ENCODE results near the gene RINL. TPM values are rescaled to one million over a fixed set of nuclear protein-coding genes. Genes with fewer than 3 reads are reported as not detected.

Gene RINL
- total and polyA plus RNA-seq, 9 donors, result 1.1 to 4.7 (median 2.6) TPM

DNA sequence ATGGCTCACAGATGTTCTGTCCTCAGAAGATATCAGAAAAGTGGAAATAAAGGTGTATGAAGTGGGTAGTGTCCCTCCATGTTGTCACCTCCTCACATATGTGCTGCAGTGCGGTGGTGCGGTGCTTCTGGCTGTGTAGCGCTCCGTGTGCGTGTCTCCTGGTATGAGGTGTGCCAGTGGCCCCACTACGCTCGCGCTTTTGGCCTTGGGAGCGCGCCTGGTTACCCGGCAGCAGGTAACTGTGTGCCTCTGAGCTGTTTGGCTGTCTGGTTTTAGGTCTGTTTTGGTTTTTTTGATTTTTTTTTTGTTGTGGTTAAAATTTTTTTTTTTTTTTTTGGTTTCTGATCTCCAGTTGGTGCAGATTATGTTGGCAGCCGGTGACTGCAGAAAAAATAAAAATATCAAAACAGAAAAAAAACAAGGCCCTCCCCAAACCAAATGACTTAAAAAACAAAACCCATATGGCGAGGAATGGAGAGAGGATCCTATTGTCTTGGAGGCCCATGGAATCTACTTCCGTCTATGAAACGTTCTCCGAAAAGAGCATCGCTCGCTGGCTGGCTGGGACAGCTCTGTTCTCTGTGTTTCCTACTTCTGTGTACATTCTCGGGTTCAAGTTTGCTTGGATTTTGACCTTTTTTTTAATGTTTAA is 36.2 kb downstream of the RINL start:
- Histone ChIP-seq H3K27ac (no peak overlapping the region), H3K4me3 (no peak overlapping the region), H3K4me1 (ENCODE audit: insufficient read depth) (no peaks in the 10 kb centered on the region), H3K36me3 (no peaks in the 10 kb centered on the region), H3K27me3 (no peaks in the 10 kb centered on the region), H3K9me3 (no peaks in the 10 kb centered on the region)
- no peak for DNase-seq
- TF ChIP-seq, protein P1, sequence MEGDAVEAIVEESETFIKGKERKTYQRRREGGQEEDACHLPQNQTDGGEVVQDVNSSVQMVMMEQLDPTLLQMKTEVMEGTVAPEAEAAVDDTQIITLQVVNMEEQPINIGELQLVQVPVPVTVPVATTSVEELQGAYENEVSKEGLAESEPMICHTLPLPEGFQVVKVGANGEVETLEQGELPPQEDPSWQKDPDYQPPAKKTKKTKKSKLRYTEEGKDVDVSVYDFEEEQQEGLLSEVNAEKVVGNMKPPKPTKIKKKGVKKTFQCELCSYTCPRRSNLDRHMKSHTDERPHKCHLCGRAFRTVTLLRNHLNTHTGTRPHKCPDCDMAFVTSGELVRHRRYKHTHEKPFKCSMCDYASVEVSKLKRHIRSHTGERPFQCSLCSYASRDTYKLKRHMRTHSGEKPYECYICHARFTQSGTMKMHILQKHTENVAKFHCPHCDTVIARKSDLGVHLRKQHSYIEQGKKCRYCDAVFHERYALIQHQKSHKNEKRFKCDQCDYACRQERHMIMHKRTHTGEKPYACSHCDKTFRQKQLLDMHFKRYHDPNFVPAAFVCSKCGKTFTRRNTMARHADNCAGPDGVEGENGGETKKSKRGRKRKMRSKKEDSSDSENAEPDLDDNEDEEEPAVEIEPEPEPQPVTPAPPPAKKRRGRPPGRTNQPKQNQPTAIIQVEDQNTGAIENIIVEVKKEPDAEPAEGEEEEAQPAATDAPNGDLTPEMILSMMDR (IDR thresholded peaks at IDR 0.05), result no peak
- no peak for TF ChIP-seq POLR2A (IDR thresholded peaks at IDR 0.05)
- TF ChIP-seq EP300 (IDR thresholded peaks at IDR 0.05), result no peak
- intact Hi-C loops (cut with DNase I), result loop anchor here in 1 of 4 donors (10.0 kb wide), 1 partner anchor 197 kb away; the partner anchor contains the start of gene ACTN4
- 79 to 89% (median 84%) methylated on average over 19 of the region's 19 CpGs for WGBS, 3 donors

DNA sequence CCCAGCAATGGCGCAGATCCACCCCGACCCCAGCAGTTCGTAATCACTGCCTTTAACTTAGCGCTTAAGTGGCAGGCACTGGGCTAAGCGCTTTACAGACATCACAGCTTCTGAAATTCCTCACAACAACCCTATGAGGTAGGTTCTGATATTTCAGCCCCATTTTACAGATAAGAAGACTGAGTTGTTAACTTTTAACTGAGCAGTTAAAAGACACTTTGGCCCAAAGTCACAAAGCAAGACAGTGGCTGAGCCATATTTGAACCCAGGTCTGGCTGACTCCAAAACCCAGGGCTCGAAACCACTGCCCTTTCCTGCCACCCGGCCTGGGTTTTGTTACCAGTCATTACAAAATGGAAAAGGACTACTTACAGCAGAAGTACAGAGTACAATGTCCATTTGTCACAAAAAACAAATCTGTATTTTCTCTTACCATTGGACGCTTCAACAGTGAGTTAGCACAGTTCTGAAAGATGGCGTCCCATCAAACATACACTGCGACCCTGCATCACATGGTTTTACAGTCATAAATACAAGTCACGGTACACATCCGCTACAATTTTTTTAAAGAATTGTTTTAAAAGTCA is 36.8 kb downstream of the RINL start:
- H3K27me3 ChIP-seq, result no peaks in the 10 kb centered on the region
- no peak overlapping the region for H3K27ac ChIP-seq
- no peak for DNase-seq
- 83 to 87% (median 85%) methylated on average over 12 of the region's 12 CpGs for WGBS, 3 donors
- no peak overlapping the region for H3K4me3 ChIP-seq
- no peak for TF ChIP-seq EP300 (IDR thresholded peaks at IDR 0.05)
- TF ChIP-seq, protein P1 (IDR thresholded peaks at IDR 0.05), result no peak
- TF ChIP-seq POLR2A (IDR thresholded peaks at IDR 0.05), result no peak
- no peaks in the 10 kb centered on the region for H3K36me3 ChIP-seq
- intact Hi-C loops (cut with DNase I), result loop anchor here in 1 of 4 donors (10.0 kb wide), 1 partner anchor 196 kb away; the partner anchor contains the start of gene ACTN4
- H3K4me1 ChIP-seq (ENCODE audit: insufficient read depth), result no peaks in the 10 kb centered on the region
- H3K9me3 ChIP-seq, result no peaks in the 10 kb centered on the region

DNA sequence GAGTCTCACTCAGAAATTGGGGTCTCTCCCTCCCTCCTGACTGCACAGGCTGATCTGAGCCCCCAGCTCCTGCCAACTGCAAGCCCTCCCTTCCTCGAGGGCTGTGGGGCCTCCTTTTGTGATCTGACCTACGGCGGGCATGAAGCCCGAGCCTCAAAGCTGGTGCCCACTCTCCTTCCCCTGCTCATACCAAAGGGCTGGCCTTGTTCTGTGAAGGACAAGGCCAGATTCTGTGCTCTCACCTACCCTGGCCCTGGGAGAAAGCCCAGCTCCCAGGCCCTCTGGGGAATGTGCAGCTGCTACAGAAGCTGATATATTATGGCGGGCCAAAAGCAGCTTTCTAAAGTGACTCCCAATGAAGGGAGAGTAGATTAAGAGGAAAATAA is 37.5 kb downstream of the RINL start:
- H3K4me1 ChIP-seq (ENCODE audit: insufficient read depth), result no peaks in the 10 kb centered on the region
- no peaks in the 10 kb centered on the region for H3K27me3 ChIP-seq
- H3K36me3 ChIP-seq, result no peaks in the 10 kb centered on the region
- H3K4me3 ChIP-seq, result no peak overlapping the region
- no peak overlapping the region for H3K27ac ChIP-seq
- 70 to 83% (median 80%) methylated on average over 5 of the region's 5 CpGs for WGBS, 3 donors
- TF ChIP-seq, protein P1 (IDR thresholded peaks at IDR 0.05), result no peak
- TF ChIP-seq POLR2A (IDR thresholded peaks at IDR 0.05) (no peak), EP300 (IDR thresholded peaks at IDR 0.05) (no peak)
- peak in 1 of 5 donors; percentile 9 for DNase-seq
- intact Hi-C loops (cut with DNase I), result loop anchor here in 1 of 4 donors (10.0 kb wide), 1 partner anchor 196 kb away; the partner anchor contains the start of gene ACTN4
- H3K9me3 ChIP-seq, result no peaks in the 10 kb centered on the region

DNA sequence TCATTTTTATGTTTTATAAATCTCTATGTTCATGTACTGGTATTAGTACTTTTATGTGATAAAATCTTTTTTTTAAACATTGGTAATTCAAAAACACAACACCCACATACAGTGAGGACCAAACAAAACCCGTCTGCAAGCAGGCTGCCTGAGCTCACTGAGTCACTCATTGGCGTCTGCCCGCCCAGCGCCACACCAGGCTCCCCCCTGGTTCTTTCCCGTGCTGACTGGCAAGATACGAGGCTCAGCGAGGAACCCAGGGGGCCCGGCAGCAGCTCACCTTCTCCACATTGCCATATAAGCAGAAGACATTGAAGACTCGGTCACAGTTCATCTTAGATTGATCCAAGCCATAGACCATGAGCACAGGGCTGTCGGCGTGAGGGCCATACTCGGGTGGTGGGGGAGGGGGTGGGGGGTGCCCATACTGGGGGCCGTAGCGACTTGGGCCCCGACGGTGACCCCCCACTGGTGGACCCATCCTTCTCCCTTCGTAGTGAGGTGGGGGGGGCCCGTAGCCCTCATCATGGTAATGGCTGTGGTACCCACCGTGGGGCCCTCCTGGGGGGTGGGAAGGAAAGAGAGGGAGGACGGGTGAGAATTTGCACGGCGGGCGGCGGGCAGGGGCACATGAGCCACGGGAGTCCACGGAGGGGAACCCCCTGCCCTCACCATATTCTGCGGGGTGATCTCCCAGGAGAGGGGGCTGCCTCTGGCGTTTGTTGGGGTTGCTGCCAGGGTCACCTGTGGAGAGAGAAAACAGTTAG is 38.1 kb downstream of the RINL start:
- intact Hi-C loops (cut with DNase I), result loop anchor here in 2 of 4 donors (10.0 kb wide), 1 partner anchor 195 kb away; the partner anchor contains the start of gene ACTN4 (in 2 of the 2)
- Histone ChIP-seq H3K4me3 (no peak overlapping the region), H3K36me3 (no peaks in the 10 kb centered on the region), H3K4me1 (ENCODE audit: insufficient read depth) (no peaks in the 10 kb centered on the region), H3K27me3 (no peaks in the 10 kb centered on the region), H3K9me3 (no peaks in the 10 kb centered on the region), H3K27ac (no peak overlapping the region)
- TF ChIP-seq, protein P1 (IDR thresholded peaks at IDR 0.05), result no peak
- TF ChIP-seq EP300 (IDR thresholded peaks at IDR 0.05), result no peak
- TF ChIP-seq POLR2A (IDR thresholded peaks at IDR 0.05), result no peak
- WGBS, 3 donors, result 66 to 76% (median 75%) methylated on average over 28 of the region's 28 CpGs
- no peak for DNase-seq

Data from ovary (tissue), 9 donors.